Loucy (cell line): ENCODE measurements around the gene UVRAG.

ENCODE experiments used
- EZH2phosphoT487 ChIP-seq: fragments of 200-600 bp; IDR thresholded peaks from 2 replicates; pipeline ENCODE4 v1.6.1; 2018; ENCODE audit warnings: antibody characterized with exemption, mild to moderate bottlenecking, moderate library complexity, borderline replicate concordance
- TF ChIP-seq, protein P1 (sequence below): fragments of 200-600 bp; sonication (generic); conservative IDR thresholded peaks from 2 replicates; pipeline ENCODE4 v1.5.1; 2014; ENCODE audit warnings: mild to moderate bottlenecking, antibody characterized with exemption, low read length

DNA sequence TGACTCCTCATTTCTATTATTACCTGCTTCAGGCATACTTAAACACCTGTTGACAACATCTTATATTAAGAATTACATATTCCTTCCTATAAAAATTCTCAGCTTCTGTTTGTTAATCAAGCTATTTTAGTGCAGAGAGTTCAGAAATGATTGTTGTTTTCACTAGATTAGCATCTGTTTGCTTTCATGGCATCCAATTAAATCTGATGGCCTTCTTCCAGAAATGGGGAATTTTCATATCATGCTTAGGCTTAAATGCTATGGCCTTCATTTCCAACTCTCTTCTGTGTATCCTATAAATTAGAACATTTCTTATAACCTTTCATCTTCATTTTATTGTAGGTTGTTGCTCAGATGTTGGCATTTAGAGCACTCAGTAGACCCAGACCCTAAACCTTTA is 211.3 kb downstream of the UVRAG start:
- TF ChIP-seq, protein P1, sequence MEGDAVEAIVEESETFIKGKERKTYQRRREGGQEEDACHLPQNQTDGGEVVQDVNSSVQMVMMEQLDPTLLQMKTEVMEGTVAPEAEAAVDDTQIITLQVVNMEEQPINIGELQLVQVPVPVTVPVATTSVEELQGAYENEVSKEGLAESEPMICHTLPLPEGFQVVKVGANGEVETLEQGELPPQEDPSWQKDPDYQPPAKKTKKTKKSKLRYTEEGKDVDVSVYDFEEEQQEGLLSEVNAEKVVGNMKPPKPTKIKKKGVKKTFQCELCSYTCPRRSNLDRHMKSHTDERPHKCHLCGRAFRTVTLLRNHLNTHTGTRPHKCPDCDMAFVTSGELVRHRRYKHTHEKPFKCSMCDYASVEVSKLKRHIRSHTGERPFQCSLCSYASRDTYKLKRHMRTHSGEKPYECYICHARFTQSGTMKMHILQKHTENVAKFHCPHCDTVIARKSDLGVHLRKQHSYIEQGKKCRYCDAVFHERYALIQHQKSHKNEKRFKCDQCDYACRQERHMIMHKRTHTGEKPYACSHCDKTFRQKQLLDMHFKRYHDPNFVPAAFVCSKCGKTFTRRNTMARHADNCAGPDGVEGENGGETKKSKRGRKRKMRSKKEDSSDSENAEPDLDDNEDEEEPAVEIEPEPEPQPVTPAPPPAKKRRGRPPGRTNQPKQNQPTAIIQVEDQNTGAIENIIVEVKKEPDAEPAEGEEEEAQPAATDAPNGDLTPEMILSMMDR: no peak
- TF ChIP-seq EZH2phosphoT487: no peak
